Measurements from ENCODE around the gene ATP2A3. TPM values are rescaled to one million over a fixed set of nuclear protein-coding genes. Genes with fewer than 3 reads are reported as not detected.

ATP2A3 gene
- total and polyA plus RNA-seq, 2 donors (not counting 1 experiment from before 2014, with no cell fraction given) = 0.25 to 12.4 TPM

DNA sequence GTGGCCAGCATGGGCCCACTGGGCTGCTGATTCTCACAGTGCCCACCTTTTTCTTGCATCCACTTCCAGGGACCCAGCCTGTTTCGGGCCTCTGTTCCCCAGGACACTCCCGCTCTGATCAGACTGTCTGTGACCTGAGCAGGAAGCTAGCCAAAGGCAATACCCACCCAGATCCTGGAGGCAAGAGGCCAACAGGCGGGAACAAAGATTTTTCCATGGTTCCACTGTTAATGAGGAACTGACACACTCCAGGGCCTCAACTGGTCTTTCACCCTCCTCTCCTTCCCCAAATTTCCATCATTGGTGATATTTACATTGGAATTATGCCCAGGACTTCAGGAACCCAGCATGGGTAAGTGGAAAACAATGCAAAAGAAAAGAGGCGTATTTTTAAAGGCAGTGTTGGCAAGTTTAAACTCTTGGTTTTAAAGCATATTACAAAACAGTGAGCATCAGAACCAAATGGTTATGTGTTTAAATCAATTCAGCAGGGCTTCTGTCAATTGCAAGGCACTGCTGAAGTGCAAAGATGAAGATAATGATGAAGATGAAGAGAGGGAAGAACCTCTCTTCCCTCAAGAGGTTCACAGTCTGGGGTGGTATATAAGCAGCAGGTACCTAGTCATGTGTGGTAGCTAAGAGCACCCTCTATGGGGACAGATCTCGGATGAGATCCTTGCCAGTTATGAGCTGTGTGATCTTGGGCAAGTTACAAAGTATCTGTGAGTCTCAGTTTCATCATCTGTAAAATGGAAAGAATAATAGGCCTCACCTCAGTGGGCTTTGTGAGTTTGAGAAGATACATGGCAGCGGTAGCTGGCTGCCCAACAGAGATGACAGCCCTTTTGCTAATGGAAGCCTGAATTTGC is 14.4 kb upstream of the ATP2A3 start:
- Histone ChIP-seq H3K9me3 (ENCODE audit: control insufficient read depth, insufficient read depth, low read depth, low read length) (no peaks in the 10 kb centered on the region), H2AFZ (ENCODE audit: low read length) (no peak overlapping the region), H3K4me2 (ENCODE audit: extremely low read depth, insufficient read depth, low read length) (no peak overlapping the region), H3K36me3 (ENCODE audit: control insufficient read depth, insufficient read depth, low read length) (no peaks in the 10 kb centered on the region), H3K4me1 (ENCODE audit: control insufficient read depth, extremely low read depth, insufficient read depth, low read length) (no peaks in the 10 kb centered on the region), H3K4me3 (replicated peaks in 1 of 4; ENCODE audit: control extremely low read depth in 1 of 4, insufficient read depth in 1 of 4, low read depth in 3 of 4, low read length in 4 of 4) (no peak overlapping the region), H3K9ac (ENCODE audit: insufficient read depth, low read length) (no peak overlapping the region), H3K27ac (ENCODE audit: insufficient read depth, low read length) (no peak overlapping the region), H4K20me1 (ENCODE audit: control insufficient read depth, extremely low read depth, insufficient read depth, low read length) (no peaks in the 10 kb centered on the region), H3K79me2 (ENCODE audit: control insufficient read depth, insufficient read depth, low read length) (no peaks in the 10 kb centered on the region), H3K27me3 (ENCODE audit: control insufficient read depth, insufficient read depth, low read length) (no peaks in the 10 kb centered on the region)
- DNase-seq (ENCODE audit: low read depth in 2 of 2) = peak; percentile 35 to 43
- TF ChIP-seq, protein P1, sequence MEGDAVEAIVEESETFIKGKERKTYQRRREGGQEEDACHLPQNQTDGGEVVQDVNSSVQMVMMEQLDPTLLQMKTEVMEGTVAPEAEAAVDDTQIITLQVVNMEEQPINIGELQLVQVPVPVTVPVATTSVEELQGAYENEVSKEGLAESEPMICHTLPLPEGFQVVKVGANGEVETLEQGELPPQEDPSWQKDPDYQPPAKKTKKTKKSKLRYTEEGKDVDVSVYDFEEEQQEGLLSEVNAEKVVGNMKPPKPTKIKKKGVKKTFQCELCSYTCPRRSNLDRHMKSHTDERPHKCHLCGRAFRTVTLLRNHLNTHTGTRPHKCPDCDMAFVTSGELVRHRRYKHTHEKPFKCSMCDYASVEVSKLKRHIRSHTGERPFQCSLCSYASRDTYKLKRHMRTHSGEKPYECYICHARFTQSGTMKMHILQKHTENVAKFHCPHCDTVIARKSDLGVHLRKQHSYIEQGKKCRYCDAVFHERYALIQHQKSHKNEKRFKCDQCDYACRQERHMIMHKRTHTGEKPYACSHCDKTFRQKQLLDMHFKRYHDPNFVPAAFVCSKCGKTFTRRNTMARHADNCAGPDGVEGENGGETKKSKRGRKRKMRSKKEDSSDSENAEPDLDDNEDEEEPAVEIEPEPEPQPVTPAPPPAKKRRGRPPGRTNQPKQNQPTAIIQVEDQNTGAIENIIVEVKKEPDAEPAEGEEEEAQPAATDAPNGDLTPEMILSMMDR (conservative IDR thresholded peaks at IDR 0.05 in 1 of 2, IDR thresholded peaks at IDR 0.05 in 1 of 2; ENCODE audit: low read depth in 1 of 2, low read length in 2 of 2) = no peak
- TF ChIP-seq EZH2 (IDR thresholded peaks at IDR 0.05; ENCODE audit: low read length, missing control alignments) = no peak

DNA sequence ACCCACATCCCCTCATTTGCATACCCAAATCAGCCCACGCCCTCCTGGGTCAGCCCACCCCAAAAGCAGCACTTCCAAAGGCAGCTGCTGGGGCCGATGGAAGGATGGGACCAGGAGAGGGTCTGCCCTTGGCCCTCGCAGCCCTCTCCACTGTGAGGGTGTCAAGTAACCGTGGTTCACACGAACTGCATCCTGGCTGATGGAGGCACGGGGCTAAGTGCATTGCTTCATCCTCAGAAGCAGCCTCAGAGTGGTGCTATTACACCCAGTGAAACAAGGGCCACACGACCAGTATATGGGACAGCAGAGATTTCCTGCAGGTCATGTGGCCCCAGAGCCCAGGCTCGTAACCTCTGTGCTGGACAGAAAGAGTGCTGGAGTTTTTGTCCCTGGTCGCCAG is 13.2 kb upstream of the ATP2A3 start:
- no peak for DNase-seq (ENCODE audit: low read depth in 2 of 2)
- Histone ChIP-seq H3K9ac (ENCODE audit: insufficient read depth, low read length) (no peak overlapping the region), H3K9me3 (ENCODE audit: control insufficient read depth, insufficient read depth, low read depth, low read length) (no peaks in the 10 kb centered on the region), H3K79me2 (ENCODE audit: control insufficient read depth, insufficient read depth, low read length) (no peaks in the 10 kb centered on the region), H3K4me1 (ENCODE audit: control insufficient read depth, extremely low read depth, insufficient read depth, low read length) (no peaks in the 10 kb centered on the region), H3K27me3 (ENCODE audit: control insufficient read depth, insufficient read depth, low read length) (no peaks in the 10 kb centered on the region), H3K27ac (ENCODE audit: insufficient read depth, low read length) (no peak overlapping the region), H2AFZ (ENCODE audit: low read length) (no peak overlapping the region), H4K20me1 (ENCODE audit: control insufficient read depth, extremely low read depth, insufficient read depth, low read length) (no peaks in the 10 kb centered on the region), H3K4me2 (ENCODE audit: extremely low read depth, insufficient read depth, low read length) (no peak overlapping the region), H3K4me3 (replicated peaks in 1 of 4; ENCODE audit: control extremely low read depth in 1 of 4, insufficient read depth in 1 of 4, low read depth in 3 of 4, low read length in 4 of 4) (no peak overlapping the region), H3K36me3 (ENCODE audit: control insufficient read depth, insufficient read depth, low read length) (no peaks in the 10 kb centered on the region)
- no peak for TF ChIP-seq EZH2 (IDR thresholded peaks at IDR 0.05; ENCODE audit: low read length, missing control alignments)
- TF ChIP-seq, protein P1 (conservative IDR thresholded peaks at IDR 0.05 in 1 of 2, IDR thresholded peaks at IDR 0.05 in 1 of 2; ENCODE audit: low read depth in 1 of 2, low read length in 2 of 2) = no peak

DNA sequence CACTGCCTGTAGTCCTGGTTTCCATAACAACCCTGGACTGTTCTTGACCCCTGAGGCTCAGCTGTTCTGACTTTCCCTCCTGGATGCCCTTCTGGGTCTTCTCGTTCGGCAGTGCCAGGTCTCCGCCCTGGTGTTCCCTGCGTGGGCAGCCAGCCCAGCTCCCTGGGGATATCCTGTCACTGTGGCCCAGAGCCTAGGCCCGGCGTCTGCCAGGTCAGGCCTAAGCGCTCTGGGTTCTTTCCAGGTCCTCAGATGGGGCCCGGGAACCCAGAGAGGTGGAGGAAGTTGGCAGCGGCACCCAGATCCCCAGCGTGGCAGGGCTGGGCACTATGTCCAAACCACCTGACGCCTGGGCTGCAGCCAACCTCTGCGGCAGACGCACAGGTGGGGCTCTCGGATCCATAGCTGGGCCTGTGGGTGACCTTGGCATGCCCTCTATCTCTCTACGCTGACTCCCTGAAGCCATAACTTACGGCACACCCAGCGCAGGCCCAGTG is 12.5 kb upstream of the ATP2A3 start:
- Histone ChIP-seq H3K4me1 (ENCODE audit: control insufficient read depth, extremely low read depth, insufficient read depth, low read length) (no peaks in the 10 kb centered on the region), H3K27ac (ENCODE audit: insufficient read depth, low read length) (no peak overlapping the region), H2AFZ (ENCODE audit: low read length) (no peak overlapping the region), H3K4me2 (ENCODE audit: extremely low read depth, insufficient read depth, low read length) (no peak overlapping the region), H3K9me3 (ENCODE audit: control insufficient read depth, insufficient read depth, low read depth, low read length) (no peaks in the 10 kb centered on the region), H3K9ac (ENCODE audit: insufficient read depth, low read length) (no peak overlapping the region), H3K4me3 (replicated peaks in 1 of 4; ENCODE audit: control extremely low read depth in 1 of 4, insufficient read depth in 1 of 4, low read depth in 3 of 4, low read length in 4 of 4) (no peak overlapping the region), H3K36me3 (ENCODE audit: control insufficient read depth, insufficient read depth, low read length) (no peaks in the 10 kb centered on the region), H4K20me1 (ENCODE audit: control insufficient read depth, extremely low read depth, insufficient read depth, low read length) (no peaks in the 10 kb centered on the region), H3K27me3 (ENCODE audit: control insufficient read depth, insufficient read depth, low read length) (no peaks in the 10 kb centered on the region), H3K79me2 (ENCODE audit: control insufficient read depth, insufficient read depth, low read length) (no peaks in the 10 kb centered on the region)
- no peak for DNase-seq (ENCODE audit: low read depth in 2 of 2)
- TF ChIP-seq, protein P1 (conservative IDR thresholded peaks at IDR 0.05 in 1 of 2, IDR thresholded peaks at IDR 0.05 in 1 of 2; ENCODE audit: low read depth in 1 of 2, low read length in 2 of 2) = no peak

Measured in fibroblast of lung (primary cell).